HL-60 (cell line): Measurements from ENCODE around the gene SLC5A1.

Experiments used
- GABPA ChIP-seq: IDR thresholded peaks from 2 replicates; pipeline ENCODE4 v1.6.1; 2012; ENCODE audit warnings: low read depth
- POLR2AphosphoS5 ChIP-seq: IDR thresholded peaks from 2 replicates; pipeline ENCODE4 v1.6.1; 2012; ENCODE audit warnings: low read depth
- TF ChIP-seq, protein P1 (sequence below): IDR thresholded peaks from one replicate; pipeline ENCODE4 v1.5.1; 2011; ENCODE audit warnings: low read length, control low read depth, inconsistent platforms; ENCODE audit not compliant: insufficient read depth
- TF ChIP-seq, protein P2 (sequence below): IDR thresholded peaks from 2 replicates; pipeline ENCODE4 v1.6.1; 2012; ENCODE audit warnings: low read depth; ENCODE audit not compliant: insufficient replicate concordance

DNA sequence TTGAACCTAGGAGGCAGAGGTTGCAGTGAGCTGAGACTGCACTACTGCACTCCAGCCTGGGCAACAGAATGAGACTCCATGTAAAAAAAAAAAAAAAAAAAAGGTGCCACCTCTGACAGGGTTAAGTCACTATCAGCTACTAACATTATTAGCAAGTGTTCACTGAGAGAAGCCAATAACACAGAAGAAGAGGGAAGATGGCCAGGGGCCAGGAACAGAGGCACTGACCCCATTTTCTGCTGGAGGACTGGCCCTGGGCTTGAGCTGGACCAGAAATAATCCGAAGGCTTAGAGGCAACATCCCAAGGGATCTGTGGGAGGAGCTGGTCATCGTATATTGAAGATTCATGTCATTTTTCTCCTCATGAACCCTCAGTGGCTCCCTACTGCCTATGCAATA lies 5.0 kb downstream of the SLC5A1 start:
- TF ChIP-seq, protein P1, sequence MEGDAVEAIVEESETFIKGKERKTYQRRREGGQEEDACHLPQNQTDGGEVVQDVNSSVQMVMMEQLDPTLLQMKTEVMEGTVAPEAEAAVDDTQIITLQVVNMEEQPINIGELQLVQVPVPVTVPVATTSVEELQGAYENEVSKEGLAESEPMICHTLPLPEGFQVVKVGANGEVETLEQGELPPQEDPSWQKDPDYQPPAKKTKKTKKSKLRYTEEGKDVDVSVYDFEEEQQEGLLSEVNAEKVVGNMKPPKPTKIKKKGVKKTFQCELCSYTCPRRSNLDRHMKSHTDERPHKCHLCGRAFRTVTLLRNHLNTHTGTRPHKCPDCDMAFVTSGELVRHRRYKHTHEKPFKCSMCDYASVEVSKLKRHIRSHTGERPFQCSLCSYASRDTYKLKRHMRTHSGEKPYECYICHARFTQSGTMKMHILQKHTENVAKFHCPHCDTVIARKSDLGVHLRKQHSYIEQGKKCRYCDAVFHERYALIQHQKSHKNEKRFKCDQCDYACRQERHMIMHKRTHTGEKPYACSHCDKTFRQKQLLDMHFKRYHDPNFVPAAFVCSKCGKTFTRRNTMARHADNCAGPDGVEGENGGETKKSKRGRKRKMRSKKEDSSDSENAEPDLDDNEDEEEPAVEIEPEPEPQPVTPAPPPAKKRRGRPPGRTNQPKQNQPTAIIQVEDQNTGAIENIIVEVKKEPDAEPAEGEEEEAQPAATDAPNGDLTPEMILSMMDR, result no peak
- TF ChIP-seq POLR2AphosphoS5, result no peak
- TF ChIP-seq, protein P2, sequence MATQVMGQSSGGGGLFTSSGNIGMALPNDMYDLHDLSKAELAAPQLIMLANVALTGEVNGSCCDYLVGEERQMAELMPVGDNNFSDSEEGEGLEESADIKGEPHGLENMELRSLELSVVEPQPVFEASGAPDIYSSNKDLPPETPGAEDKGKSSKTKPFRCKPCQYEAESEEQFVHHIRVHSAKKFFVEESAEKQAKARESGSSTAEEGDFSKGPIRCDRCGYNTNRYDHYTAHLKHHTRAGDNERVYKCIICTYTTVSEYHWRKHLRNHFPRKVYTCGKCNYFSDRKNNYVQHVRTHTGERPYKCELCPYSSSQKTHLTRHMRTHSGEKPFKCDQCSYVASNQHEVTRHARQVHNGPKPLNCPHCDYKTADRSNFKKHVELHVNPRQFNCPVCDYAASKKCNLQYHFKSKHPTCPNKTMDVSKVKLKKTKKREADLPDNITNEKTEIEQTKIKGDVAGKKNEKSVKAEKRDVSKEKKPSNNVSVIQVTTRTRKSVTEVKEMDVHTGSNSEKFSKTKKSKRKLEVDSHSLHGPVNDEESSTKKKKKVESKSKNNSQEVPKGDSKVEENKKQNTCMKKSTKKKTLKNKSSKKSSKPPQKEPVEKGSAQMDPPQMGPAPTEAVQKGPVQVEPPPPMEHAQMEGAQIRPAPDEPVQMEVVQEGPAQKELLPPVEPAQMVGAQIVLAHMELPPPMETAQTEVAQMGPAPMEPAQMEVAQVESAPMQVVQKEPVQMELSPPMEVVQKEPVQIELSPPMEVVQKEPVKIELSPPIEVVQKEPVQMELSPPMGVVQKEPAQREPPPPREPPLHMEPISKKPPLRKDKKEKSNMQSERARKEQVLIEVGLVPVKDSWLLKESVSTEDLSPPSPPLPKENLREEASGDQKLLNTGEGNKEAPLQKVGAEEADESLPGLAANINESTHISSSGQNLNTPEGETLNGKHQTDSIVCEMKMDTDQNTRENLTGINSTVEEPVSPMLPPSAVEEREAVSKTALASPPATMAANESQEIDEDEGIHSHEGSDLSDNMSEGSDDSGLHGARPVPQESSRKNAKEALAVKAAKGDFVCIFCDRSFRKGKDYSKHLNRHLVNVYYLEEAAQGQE, result no peak
- no peak for TF ChIP-seq GABPA
